AG08395 (cell line): ENCODE results near the gene COL15A1.

Source experiments
- DNase-seq: peaks from one replicate; pipeline ENCODE4 v3.0.0; 2012; ENCODE audit warnings: mixed read lengths, low spot score

The COL15A1 gene

GRCh38 chr9:98916660-98917059 lies 27.0 kb upstream of the COL15A1 start:
- peak; percentile 18 for DNase-seq

GRCh38 chr9:98917746-98918487 lies 25.8 kb upstream of the COL15A1 start:
- DNase-seq: no peak

GRCh38 chr9:98921732-98922131 lies 22.0 kb upstream of the COL15A1 start:
- DNase-seq: no peak

- peak; percentile 18 for DNase-seq
Observed at GRCh38 chr9:98922721-98923435, 20.8 kb upstream of the COL15A1 start.

- no peak for DNase-seq
Observed at GRCh38 chr9:98923451-98924123, 20.1 kb upstream of the COL15A1 start.

- DNase-seq: no peak
Observed at GRCh38 chr9:98924946-98925820, 18.5 kb upstream of the COL15A1 start.

- no peak for DNase-seq
Observed at GRCh38 chr9:98925956-98926355, 17.8 kb upstream of the COL15A1 start.

GRCh38 chr9:98927724-98928123 lies 16.0 kb upstream of the COL15A1 start:
- DNase-seq: no peak

GRCh38 chr9:98929071-98929470 lies 14.6 kb upstream of the COL15A1 start:
- no peak for DNase-seq

- DNase-seq: no peak
Observed at GRCh38 chr9:98929895-98930341, 13.8 kb upstream of the COL15A1 start.

- DNase-seq: no peak
Observed at GRCh38 chr9:98930792-98931191, 12.9 kb upstream of the COL15A1 start.

- no peak for DNase-seq
Observed at GRCh38 chr9:98931600-98932389, 11.9 kb upstream of the COL15A1 start.

GRCh38 chr9:98933185-98933584 lies 10.5 kb upstream of the COL15A1 start:
- no peak for DNase-seq

GRCh38 chr9:98933890-98934289 lies 9.8 kb upstream of the COL15A1 start:
- no peak for DNase-seq

GRCh38 chr9:98935071-98935505 lies 8.6 kb upstream of the COL15A1 start:
- no peak for DNase-seq

GRCh38 chr9:98940276-98940675 lies 3.4 kb upstream of the COL15A1 start:
- DNase-seq: no peak

- no peak for DNase-seq
Observed at GRCh38 chr9:98941946-98942523, 1.7 kb upstream of the COL15A1 start.

GRCh38 chr9:98942906-98943681 lies 613 bp upstream of the COL15A1 start:
- no peak for DNase-seq

GRCh38 chr9:98944057-98944733 lies 488 bp downstream of the COL15A1 start:
- peak; percentile 28 for DNase-seq
